HEK293 (cell line): ENCODE measurements around the gene SRBD1.
A peak's percentile ranks its signal among the peaks of the same experiment; 100 is the strongest.

Source experiments
- GLI2 ChIP-seq: fragments of 450-650 bp; formaldehyde crosslinking; IDR thresholded peaks from 2 replicates; pipeline ENCODE4; 2017; ENCODE audit warnings: missing biosample characterization, missing genetic modification characterization, low read depth, borderline replicate concordance
- KLF8 ChIP-seq: fragments of 450-650 bp; formaldehyde crosslinking; IDR thresholded peaks from 2 replicates; pipeline ENCODE4 v1.5.1; 2016; ENCODE audit warnings: missing biosample characterization, missing genetic modification characterization
- PRDM10 ChIP-seq: fragments of 450-650 bp; formaldehyde crosslinking; IDR thresholded peaks from 2 replicates; pipeline ENCODE4 v1.5.1; 2016; ENCODE audit warnings: missing biosample characterization, missing genetic modification characterization
- PRDM2 ChIP-seq: fragments of 450-650 bp; formaldehyde crosslinking; IDR thresholded peaks from 2 replicates; pipeline ENCODE4 v1.5.1; 2016; ENCODE audit warnings: missing biosample characterization, missing genetic modification characterization, borderline replicate concordance
- SP7 ChIP-seq: fragments of 450-650 bp; formaldehyde crosslinking; IDR thresholded peaks from 2 replicates; pipeline ENCODE4 v1.5.1; 2016; ENCODE audit warnings: missing biosample characterization, missing genetic modification characterization
- ZBTB17 ChIP-seq: fragments of 450-650 bp; formaldehyde crosslinking; IDR thresholded peaks from 2 replicates; pipeline ENCODE4 v1.5.1; 2016; ENCODE audit warnings: missing biosample characterization, missing genetic modification characterization
- ZBTB20 ChIP-seq: fragments of 450-650 bp; formaldehyde crosslinking; IDR thresholded peaks from 2 replicates; pipeline ENCODE4 v1.5.1; 2016; ENCODE audit warnings: missing biosample characterization, missing genetic modification characterization
- ZNF121 ChIP-seq: fragments of 450-650 bp; formaldehyde crosslinking; IDR thresholded peaks from 2 replicates; pipeline ENCODE4 v1.5.1; 2016; ENCODE audit warnings: missing biosample characterization, missing genetic modification characterization
- ZNF138 ChIP-seq: fragments of 450-650 bp; formaldehyde crosslinking; IDR thresholded peaks from 2 replicates; pipeline ENCODE4 v1.5.1; 2016; ENCODE audit warnings: missing biosample characterization, missing genetic modification characterization, borderline replicate concordance
- ZNF169 ChIP-seq: fragments of 450-650 bp; formaldehyde crosslinking; IDR thresholded peaks from 2 replicates; pipeline ENCODE4 v1.5.1; 2016; ENCODE audit warnings: missing biosample characterization, missing genetic modification characterization
- ZNF2 ChIP-seq: fragments of 450-650 bp; formaldehyde crosslinking; IDR thresholded peaks from 2 replicates; pipeline ENCODE4 v1.5.1; 2016; ENCODE audit warnings: missing biosample characterization, missing genetic modification characterization
- ZNF324 ChIP-seq: fragments of 450-650 bp; formaldehyde crosslinking; IDR thresholded peaks from 2 replicates; pipeline ENCODE4 v1.5.1; 2016; ENCODE audit warnings: missing biosample characterization, missing genetic modification characterization
- ZNF366 ChIP-seq: fragments of 450-650 bp; formaldehyde crosslinking; conservative IDR thresholded peaks from 2 replicates; pipeline ENCODE4 v1.5.1; 2016; ENCODE audit warnings: missing biosample characterization, missing genetic modification characterization
- ZNF426 ChIP-seq: fragments of 450-650 bp; formaldehyde crosslinking; IDR thresholded peaks from 2 replicates; pipeline ENCODE4 v1.5.1; 2017; ENCODE audit warnings: missing biosample characterization, missing genetic modification characterization, mild to moderate bottlenecking, inconsistent platforms, moderate library complexity
- ZNF433 ChIP-seq: fragments of 450-650 bp; formaldehyde crosslinking; IDR thresholded peaks from 2 replicates; pipeline ENCODE4 v1.5.1; 2016; ENCODE audit warnings: missing biosample characterization, missing genetic modification characterization, low read depth
- ZNF449 ChIP-seq: fragments of 450-650 bp; formaldehyde crosslinking; IDR thresholded peaks from 2 replicates; pipeline ENCODE4 v1.5.1; 2017; ENCODE audit warnings: missing biosample characterization, mild to moderate bottlenecking, missing genetic modification characterization, moderate library complexity
- ZNF473 ChIP-seq: fragments of 450-650 bp; formaldehyde crosslinking; IDR thresholded peaks from 2 replicates; pipeline ENCODE4 v1.5.1; 2017; ENCODE audit warnings: missing biosample characterization, missing genetic modification characterization
- ZNF501 ChIP-seq: fragments of 450-650 bp; formaldehyde crosslinking; IDR thresholded peaks from 2 replicates; pipeline ENCODE4 v1.5.1; 2016; ENCODE audit warnings: missing biosample characterization, missing genetic modification characterization
- ZNF510 ChIP-seq: fragments of 450-650 bp; formaldehyde crosslinking; IDR thresholded peaks from 2 replicates; pipeline ENCODE4 v1.5.1; 2018; ENCODE audit warnings: mild to moderate bottlenecking, missing genetic modification characterization, missing biosample characterization; ENCODE audit not compliant: insufficient replicate concordance
- ZNF530 ChIP-seq: fragments of 450-650 bp; formaldehyde crosslinking; IDR thresholded peaks from 2 replicates; pipeline ENCODE4 v1.5.1; 2016; ENCODE audit warnings: low read depth, missing biosample characterization, missing genetic modification characterization
- ZNF571 ChIP-seq: fragments of 450-650 bp; formaldehyde crosslinking; IDR thresholded peaks from 2 replicates; pipeline ENCODE4 v1.5.0; 2017; ENCODE audit warnings: missing biosample characterization, missing genetic modification characterization
- ZNF645 ChIP-seq: fragments of 450-650 bp; formaldehyde crosslinking; IDR thresholded peaks from 2 replicates; pipeline ENCODE4; 2016; ENCODE audit warnings: missing biosample characterization, missing genetic modification characterization
- ZNF658 ChIP-seq: fragments of 450-650 bp; formaldehyde crosslinking; IDR thresholded peaks from 2 replicates; pipeline ENCODE4; 2016; ENCODE audit warnings: missing biosample characterization, missing genetic modification characterization
- ZNF768 ChIP-seq: fragments of 450-650 bp; formaldehyde crosslinking; IDR thresholded peaks from 2 replicates; pipeline ENCODE4 v1.5.1; 2018; ENCODE audit warnings: missing biosample characterization, mild to moderate bottlenecking, missing genetic modification characterization
- ZNF777 ChIP-seq: fragments of 450-650 bp; formaldehyde crosslinking; IDR thresholded peaks from 2 replicates; pipeline ENCODE4 v1.5.1; 2017; ENCODE audit warnings: missing biosample characterization, missing genetic modification characterization, borderline replicate concordance
- ZXDB ChIP-seq: fragments of 450-650 bp; formaldehyde crosslinking; IDR thresholded peaks from 2 replicates; pipeline ENCODE4 v1.5.1; 2016; ENCODE audit warnings: missing biosample characterization, missing genetic modification characterization

Gene SRBD1

GRCh38 chr2:45611020-45611859 is at the start of gene SRBD1 (continued):
- TF ChIP-seq PRDM10 (tag by site-specific recombination): no peak
- TF ChIP-seq KLF8 (tag by site-specific recombination): 0 out of 2 replicates have a peak, but pooled peaks have one; percentile 17
- no peak for TF ChIP-seq PRDM2 (tag by site-specific recombination)
- TF ChIP-seq ZNF571 (tag by site-specific recombination): no peak
- TF ChIP-seq ZBTB20: no peak
- TF ChIP-seq ZNF777: no peak
- no peak for TF ChIP-seq ZNF510 (tag by site-specific recombination)
- no peak for TF ChIP-seq ZNF433
- TF ChIP-seq ZNF658: no peak
- TF ChIP-seq ZNF2 (tag by site-specific recombination): no peak
- TF ChIP-seq ZNF449: no peak
- TF ChIP-seq ZNF121 (tag by site-specific recombination): no peak
- no peak for TF ChIP-seq ZNF169
- TF ChIP-seq ZNF426 (tag by site-specific recombination): no peak
- TF ChIP-seq ZXDB: no peak
- TF ChIP-seq ZNF138 (tag by site-specific recombination): no peak
- no peak for TF ChIP-seq ZNF324 (tag by site-specific recombination)
- TF ChIP-seq SP7 (tag by site-specific recombination): no peak
- TF ChIP-seq ZNF501 (tag by site-specific recombination): no peak
- TF ChIP-seq ZNF768 (tag by site-specific recombination): no peak
- TF ChIP-seq ZNF645 (tag by site-specific recombination): no peak
- no peak for TF ChIP-seq ZNF473 (tag by site-specific recombination)
- TF ChIP-seq ZNF366 (tag by site-specific recombination): no peak
- TF ChIP-seq GLI2: no peak
- peak; percentile 70 for TF ChIP-seq ZBTB17 (tag by site-specific recombination)
- no peak for TF ChIP-seq ZNF530 (tag by site-specific recombination)
